ENCODE measurements around the gene CENPB. TPM values are rescaled to one million over a fixed set of nuclear protein-coding genes. Genes with fewer than 3 reads are reported as not detected.
A peak's percentile ranks its signal among the peaks of the same experiment; 100 is the strongest.

The CENPB gene
- total and polyA plus RNA-seq, 5 donors from 2014 or later = 1.2 to 38.5 (median 1.6) TPM

DNA sequence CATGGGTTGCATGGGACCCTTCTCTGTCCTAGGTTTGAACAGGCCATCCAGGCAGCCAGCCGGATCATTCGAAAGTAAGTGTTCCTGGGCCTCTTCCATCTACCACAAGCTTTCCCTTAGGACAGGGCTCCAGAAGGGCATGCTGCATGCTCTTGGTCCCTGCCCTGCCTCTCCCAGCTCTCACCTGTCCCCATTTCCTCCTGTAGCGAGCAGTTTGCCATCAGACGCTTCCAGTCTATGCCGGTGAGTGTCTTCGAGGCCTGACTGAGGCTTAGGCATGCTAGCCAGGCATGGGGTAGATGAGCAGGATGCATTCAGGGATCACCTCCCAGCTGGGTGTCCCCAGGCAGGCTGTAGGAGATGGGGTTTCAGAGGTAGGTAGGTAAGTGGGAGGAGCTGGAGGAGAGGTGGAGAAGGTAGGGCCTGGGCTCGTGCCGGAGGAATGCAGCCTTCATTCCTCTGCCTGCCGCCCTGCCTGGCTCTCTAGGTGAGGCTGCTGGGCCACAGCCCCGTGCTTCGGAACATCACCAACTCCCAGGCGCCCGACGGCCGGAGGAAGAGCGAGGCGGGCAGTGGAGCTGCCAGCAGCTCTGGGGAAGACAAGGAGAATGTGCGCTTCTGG is 13.8 kb upstream of the CENPB start:
- peaks cover 75% of the 10 kb centered on the region for H3K4me1 ChIP-seq (ENCODE audit: control insufficient read depth, insufficient read depth, low read length, poor library complexity, severe bottlenecking)
- H3K4me3 ChIP-seq (ENCODE audit: low read depth, low read length) = peak overlapping the region; percentile 18
- H3K9me3 ChIP-seq (ENCODE audit: control insufficient read depth in 2 of 2, low read length in 2 of 2) = no peaks in the 10 kb centered on the region
- H3K27me3 Mint-ChIP-seq = peaks cover 4% of the 10 kb centered on the region
- H3K36me3 Mint-ChIP-seq = peaks cover 70% of the 10 kb centered on the region
- no peaks in the 10 kb centered on the region for H3K9me3 Mint-ChIP-seq
- H3K27me3 ChIP-seq (ENCODE audit: control insufficient read depth, insufficient read depth, low read length) = no peaks in the 10 kb centered on the region
- peak overlapping the region in 3 of 4 donors; percentile 99 to 100 (median 100) for H3K4me3 Mint-ChIP-seq
- H3K4me1 Mint-ChIP-seq = peaks cover 7 to 77% (median 48%) of the 10 kb centered on the region in 4 donors
- peak overlapping the region; percentile 73 for H3K27ac ChIP-seq (ENCODE audit: insufficient read depth, low read length, poor library complexity, severe bottlenecking)
- no peak for ATAC-seq (ENCODE audit: low read depth in 2 of 2)
- peaks cover 60% of the 10 kb centered on the region for H3K36me3 ChIP-seq (ENCODE audit: control insufficient read depth, insufficient read depth, low read length)
- DNase-seq = no peak
- peak overlapping the region; percentile 96 to 98 (median 96) for H3K27ac Mint-ChIP-seq

DNA sequence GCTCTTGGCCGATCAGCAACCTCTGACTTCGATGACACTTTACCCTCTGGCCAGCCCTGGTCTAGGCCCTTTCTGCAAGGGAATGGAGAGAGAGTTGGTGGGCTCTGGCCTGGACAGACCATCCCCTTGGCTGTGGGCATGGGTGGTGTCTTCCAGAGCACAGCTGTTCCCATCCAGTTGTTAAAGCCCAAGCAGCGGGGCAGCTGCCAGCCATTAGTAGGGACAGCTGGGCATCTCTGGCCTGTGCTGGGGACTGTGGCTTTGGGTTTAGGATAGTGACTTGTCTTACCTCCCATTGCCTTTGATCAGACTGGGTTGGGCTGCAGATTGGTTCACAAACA is 12.3 kb upstream of the CENPB start:
- peaks cover 46% of the 10 kb centered on the region for H3K36me3 ChIP-seq (ENCODE audit: control insufficient read depth, insufficient read depth, low read length)
- Mint-ChIP-seq H3K27ac (peak overlapping the region; percentile 96 to 98 (median 96)), H3K36me3 (peaks cover 59% of the 10 kb centered on the region), H3K4me1 (peaks cover 7 to 70% (median 43%) of the 10 kb centered on the region in 4 donors), H3K9me3 (no peaks in the 10 kb centered on the region), H3K4me3 (peak overlapping the region; percentile 99 to 100 (median 100)), H3K27me3 (peaks cover 4% of the 10 kb centered on the region)
- H3K4me3 ChIP-seq (ENCODE audit: low read depth, low read length) = peak overlapping the region; percentile 94
- H3K27ac ChIP-seq (ENCODE audit: insufficient read depth, low read length, poor library complexity, severe bottlenecking) = peak overlapping the region; percentile 73
- no peaks in the 10 kb centered on the region for H3K9me3 ChIP-seq (ENCODE audit: control insufficient read depth in 2 of 2, low read length in 2 of 2)
- ATAC-seq (ENCODE audit: low read depth in 2 of 2) = no peak
- DNase-seq = no peak
- peaks cover 74% of the 10 kb centered on the region for H3K4me1 ChIP-seq (ENCODE audit: control insufficient read depth, insufficient read depth, low read length, poor library complexity, severe bottlenecking)
- H3K27me3 ChIP-seq (ENCODE audit: control insufficient read depth, insufficient read depth, low read length) = no peaks in the 10 kb centered on the region

DNA sequence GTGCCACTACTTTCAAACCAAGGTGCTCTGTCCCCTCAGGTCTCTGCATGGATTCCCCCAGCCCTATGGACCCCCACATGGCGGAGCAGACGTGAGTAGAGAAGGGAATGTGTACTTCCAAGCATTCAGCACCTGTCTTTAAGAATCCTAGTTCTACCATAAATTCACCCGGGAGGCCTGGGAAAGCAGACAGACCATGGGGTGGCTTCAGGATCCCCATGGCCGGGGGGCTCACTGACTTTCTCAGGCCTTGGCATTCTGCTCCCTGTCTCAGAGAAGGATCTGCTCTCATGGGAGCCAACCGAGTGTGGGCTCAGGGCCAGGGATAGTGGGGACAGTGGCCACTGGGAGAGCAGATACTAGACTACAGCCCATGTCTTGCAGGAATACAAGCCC is 11.8 kb upstream of the CENPB start:
- Histone ChIP-seq H3K27me3 (ENCODE audit: control insufficient read depth, insufficient read depth, low read length) (no peaks in the 10 kb centered on the region), H3K36me3 (ENCODE audit: control insufficient read depth, insufficient read depth, low read length) (peaks cover 41% of the 10 kb centered on the region), H3K27ac (ENCODE audit: insufficient read depth, low read length, poor library complexity, severe bottlenecking) (peak overlapping the region; percentile 73), H3K9me3 (ENCODE audit: control insufficient read depth in 2 of 2, low read length in 2 of 2) (no peaks in the 10 kb centered on the region), H3K4me1 (ENCODE audit: control insufficient read depth, insufficient read depth, low read length, poor library complexity, severe bottlenecking) (peaks cover 70% of the 10 kb centered on the region), H3K4me3 (ENCODE audit: low read depth, low read length) (peak overlapping the region; percentile 94)
- H3K27me3 Mint-ChIP-seq = peaks cover 4% of the 10 kb centered on the region
- peaks cover 54% of the 10 kb centered on the region for H3K36me3 Mint-ChIP-seq
- H3K4me1 Mint-ChIP-seq = peaks cover 7 to 65% (median 38%) of the 10 kb centered on the region in 4 donors
- no peaks in the 10 kb centered on the region for H3K9me3 Mint-ChIP-seq
- peak overlapping the region; percentile 96 to 98 (median 96) for H3K27ac Mint-ChIP-seq
- DNase-seq = no peak
- no peak for ATAC-seq (ENCODE audit: low read depth in 2 of 2)
- H3K4me3 Mint-ChIP-seq = peak overlapping the region; percentile 99 to 100 (median 100)

DNA sequence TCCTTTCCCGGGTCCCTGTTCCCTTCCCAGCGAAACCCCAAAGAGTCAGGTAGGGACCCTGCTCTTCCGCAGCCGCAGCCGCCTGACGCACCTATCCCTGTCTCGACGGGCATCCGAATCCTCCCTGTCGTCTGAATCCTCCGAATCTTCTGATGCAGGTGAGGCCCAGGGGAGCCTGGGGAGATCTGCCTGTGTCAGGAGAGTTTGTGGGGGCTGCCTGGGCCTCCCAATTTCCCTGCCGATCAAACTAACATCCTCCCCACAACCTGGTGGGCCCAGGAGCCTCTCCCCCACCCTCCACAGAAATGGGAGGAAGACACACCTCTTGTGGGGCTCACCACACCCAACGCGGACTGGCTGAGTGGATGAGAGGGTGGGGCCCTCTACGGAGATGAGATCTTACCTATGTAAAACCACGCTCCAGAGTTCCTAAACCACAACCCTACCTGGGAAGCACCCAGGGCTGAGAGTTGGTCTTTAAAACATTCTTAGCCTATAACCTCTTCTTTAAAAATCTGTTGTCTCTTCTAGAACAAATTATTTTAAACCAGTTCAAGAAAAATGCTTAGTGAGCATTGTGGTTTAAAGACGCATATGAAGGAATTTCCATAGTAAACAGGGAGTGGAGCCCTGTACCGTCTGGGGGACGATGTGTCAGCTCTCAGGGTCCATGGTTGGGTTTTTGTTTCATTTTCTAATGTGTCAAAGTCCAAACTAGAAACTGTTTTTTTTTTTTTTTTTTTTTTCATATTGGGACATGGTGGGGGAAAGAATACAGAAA is 11.2 kb upstream of the CENPB start:
- Mint-ChIP-seq H3K27ac (peak overlapping the region; percentile 96 to 98 (median 96)), H3K4me3 (peak overlapping the region; percentile 99 to 100 (median 100)), H3K27me3 (peaks cover 4% of the 10 kb centered on the region), H3K36me3 (peaks cover 48% of the 10 kb centered on the region), H3K9me3 (no peaks in the 10 kb centered on the region), H3K4me1 (peaks cover 7 to 61% (median 34%) of the 10 kb centered on the region in 4 donors)
- ATAC-seq (ENCODE audit: low read depth in 2 of 2) (no peak), DNase-seq (peak in 2 of 3 donors; percentile 38 to 84)
- Histone ChIP-seq H3K36me3 (ENCODE audit: control insufficient read depth, insufficient read depth, low read length) (peaks cover 35% of the 10 kb centered on the region), H3K4me3 (ENCODE audit: low read depth, low read length) (peak overlapping the region; percentile 94), H3K27me3 (ENCODE audit: control insufficient read depth, insufficient read depth, low read length) (no peaks in the 10 kb centered on the region), H3K9me3 (ENCODE audit: control insufficient read depth in 2 of 2, low read length in 2 of 2) (no peaks in the 10 kb centered on the region), H3K4me1 (ENCODE audit: control insufficient read depth, insufficient read depth, low read length, poor library complexity, severe bottlenecking) (peaks cover 68% of the 10 kb centered on the region), H3K27ac (ENCODE audit: insufficient read depth, low read length, poor library complexity, severe bottlenecking) (peak overlapping the region; percentile 73)

DNA sequence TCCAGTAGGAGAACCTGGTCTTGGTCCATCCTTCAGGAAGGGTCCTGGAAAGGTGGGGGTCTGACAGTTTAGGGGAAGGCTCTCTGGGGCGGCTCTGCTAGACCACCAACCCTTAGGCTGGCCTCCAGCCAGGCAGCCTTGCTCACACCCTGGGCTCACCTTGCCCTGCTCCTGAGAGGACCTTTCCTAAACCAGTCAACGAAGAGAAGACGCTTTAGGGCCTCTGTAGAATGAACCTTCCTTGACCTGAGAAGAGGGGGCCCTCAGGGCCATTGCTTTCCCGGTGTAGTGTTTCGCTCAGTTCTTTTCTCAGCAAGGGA is 10.6 kb upstream of the CENPB start:
- no peak for DNase-seq
- H3K9me3 Mint-ChIP-seq = no peaks in the 10 kb centered on the region
- H3K4me3 ChIP-seq (ENCODE audit: low read depth, low read length) = peak overlapping the region; percentile 94
- ATAC-seq (ENCODE audit: low read depth in 2 of 2) = no peak
- peak overlapping the region; percentile 73 for H3K27ac ChIP-seq (ENCODE audit: insufficient read depth, low read length, poor library complexity, severe bottlenecking)
- H3K4me1 Mint-ChIP-seq = peaks cover 7 to 55% (median 30%) of the 10 kb centered on the region in 4 donors
- H3K27ac Mint-ChIP-seq = peak overlapping the region; percentile 96 to 98 (median 96)
- peaks cover 42% of the 10 kb centered on the region for H3K36me3 Mint-ChIP-seq
- peak overlapping the region; percentile 99 to 100 (median 100) for H3K4me3 Mint-ChIP-seq
- no peaks in the 10 kb centered on the region for H3K27me3 ChIP-seq (ENCODE audit: control insufficient read depth, insufficient read depth, low read length)
- peaks cover 62% of the 10 kb centered on the region for H3K4me1 ChIP-seq (ENCODE audit: control insufficient read depth, insufficient read depth, low read length, poor library complexity, severe bottlenecking)
- H3K27me3 Mint-ChIP-seq = peaks cover 4% of the 10 kb centered on the region
- no peaks in the 10 kb centered on the region for H3K9me3 ChIP-seq (ENCODE audit: control insufficient read depth in 2 of 2, low read length in 2 of 2)
- H3K36me3 ChIP-seq (ENCODE audit: control insufficient read depth, insufficient read depth, low read length) = peaks cover 29% of the 10 kb centered on the region

DNA sequence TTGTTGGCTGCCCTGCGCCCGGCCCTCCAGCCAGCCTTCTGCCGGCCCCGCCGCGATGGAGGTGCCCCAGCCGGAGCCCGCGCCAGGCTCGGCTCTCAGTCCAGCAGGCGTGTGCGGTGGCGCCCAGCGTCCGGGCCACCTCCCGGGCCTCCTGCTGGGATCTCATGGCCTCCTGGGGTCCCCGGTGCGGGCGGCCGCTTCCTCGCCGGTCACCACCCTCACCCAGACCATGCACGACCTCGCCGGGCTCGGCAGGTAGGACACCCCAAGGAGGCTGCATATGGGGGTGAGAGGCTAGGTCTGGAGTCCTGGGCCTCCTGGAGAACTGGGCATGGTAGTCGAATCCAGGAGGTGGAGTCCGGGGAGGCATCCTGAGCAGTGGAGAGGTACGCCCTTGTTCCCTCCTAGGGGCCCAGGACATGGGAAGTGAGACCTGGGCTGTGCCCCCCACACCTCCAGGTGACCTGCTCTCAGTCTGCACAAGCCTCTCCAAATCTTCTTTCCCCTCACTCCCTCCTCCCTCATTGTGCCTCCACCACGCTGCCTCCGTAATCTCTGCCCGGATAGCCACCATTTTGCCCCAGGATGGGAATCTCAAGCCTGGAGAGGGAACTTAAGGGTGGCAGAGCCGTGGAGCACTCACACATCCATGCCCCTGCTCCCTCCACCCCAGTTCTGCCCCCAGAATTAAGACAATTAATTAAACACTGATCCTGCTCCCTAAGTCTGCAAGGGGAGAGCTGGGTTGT is 10.1 kb upstream of the CENPB start:
- DNase-seq (no peak), ATAC-seq (ENCODE audit: low read depth in 2 of 2) (no peak)
- Histone ChIP-seq H3K4me3 (ENCODE audit: low read depth, low read length) (peak overlapping the region; percentile 94), H3K36me3 (ENCODE audit: control insufficient read depth, insufficient read depth, low read length) (peaks cover 24% of the 10 kb centered on the region), H3K27ac (ENCODE audit: insufficient read depth, low read length, poor library complexity, severe bottlenecking) (peak overlapping the region; percentile 73), H3K27me3 (ENCODE audit: control insufficient read depth, insufficient read depth, low read length) (no peaks in the 10 kb centered on the region), H3K9me3 (ENCODE audit: control insufficient read depth in 2 of 2, low read length in 2 of 2) (no peaks in the 10 kb centered on the region), H3K4me1 (ENCODE audit: control insufficient read depth, insufficient read depth, low read length, poor library complexity, severe bottlenecking) (peaks cover 57% of the 10 kb centered on the region)
- Mint-ChIP-seq H3K4me3 (peak overlapping the region; percentile 99 to 100 (median 100)), H3K4me1 (peaks cover 7 to 50% (median 30%) of the 10 kb centered on the region in 4 donors), H3K36me3 (peaks cover 37% of the 10 kb centered on the region), H3K27ac (peak overlapping the region; percentile 83 to 96 (median 93)), H3K27me3 (peaks cover 4% of the 10 kb centered on the region), H3K9me3 (no peaks in the 10 kb centered on the region)

DNA sequence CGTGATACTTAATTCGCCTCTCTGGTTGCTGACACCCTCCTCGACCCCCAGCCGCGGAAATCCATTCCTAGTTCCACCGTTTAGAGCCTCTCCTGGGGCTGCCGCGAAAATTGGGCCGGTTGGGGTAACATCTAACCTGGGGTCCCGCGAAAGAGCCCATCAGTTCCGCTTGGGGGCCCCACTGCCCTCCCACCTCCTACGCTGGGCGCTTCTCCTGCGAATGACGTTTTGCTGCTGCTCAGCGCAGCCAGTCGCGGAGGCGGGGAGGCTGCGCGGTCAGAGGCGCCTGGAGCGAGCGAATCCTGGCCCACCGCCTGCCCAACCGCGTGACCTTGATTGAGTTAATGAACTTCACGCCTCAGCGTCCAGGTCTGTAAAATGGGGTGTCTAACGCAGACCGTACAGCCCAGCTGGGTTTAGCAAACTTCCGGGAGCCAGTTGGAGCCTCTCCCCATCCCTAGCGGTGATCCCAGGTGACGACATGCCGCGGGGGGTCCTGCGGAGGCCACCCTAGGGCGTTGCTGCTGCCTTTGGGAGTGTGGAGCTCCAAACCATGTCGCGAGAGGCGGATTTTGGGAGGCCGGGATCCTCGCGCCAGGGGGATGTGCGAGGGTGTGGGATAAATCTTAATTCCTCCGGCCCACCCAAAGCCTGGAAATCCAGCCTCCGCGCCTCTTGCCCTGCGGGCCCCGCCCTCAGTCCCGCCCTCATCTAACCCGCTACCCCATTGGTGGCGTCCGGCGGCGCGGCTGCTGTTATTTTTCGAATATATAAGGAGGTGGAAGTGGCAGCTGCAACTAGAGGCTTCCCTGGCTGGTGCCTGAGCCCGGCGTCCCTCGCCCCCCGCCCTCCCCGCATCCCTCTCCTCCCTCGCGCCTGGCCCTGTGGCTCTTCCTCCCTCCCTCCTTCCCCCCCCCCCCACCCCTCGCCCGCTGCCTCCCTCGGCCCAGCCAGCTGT is 9.2 kb upstream of the CENPB start, which contains the start of gene CDC25B:
Gene CDC25B (plus strand): TSS at position 800 of the 958 bp plus-strand sequence. CDS start 222 bp downstream, outside the sequence.
- peaks cover 4% of the 10 kb centered on the region for H3K27me3 Mint-ChIP-seq
- peaks cover 31% of the 10 kb centered on the region for H3K36me3 Mint-ChIP-seq
- DNase-seq (peak; percentile 84 to 94 (median 86)), ATAC-seq (ENCODE audit: low read depth in 2 of 2) (peak; percentile 77 to 84)
- H3K9me3 Mint-ChIP-seq = no peaks in the 10 kb centered on the region
- H3K4me1 Mint-ChIP-seq = peaks cover 7 to 42% (median 30%) of the 10 kb centered on the region in 4 donors
- peak within 1 kb of the TSS; percentile 99 to 100 (median 100) for H3K4me3 Mint-ChIP-seq
- peak within 1 kb of the TSS; percentile 95 to 97 (median 96) for H3K27ac Mint-ChIP-seq
- Histone ChIP-seq H3K27ac (ENCODE audit: insufficient read depth, low read length, poor library complexity, severe bottlenecking) (peak within 1 kb of the TSS; percentile 95), H3K27me3 (ENCODE audit: control insufficient read depth, insufficient read depth, low read length) (no peaks in the 10 kb centered on the region), H3K4me3 (ENCODE audit: low read depth, low read length) (peak within 1 kb of the TSS; percentile 94), H3K36me3 (ENCODE audit: control insufficient read depth, insufficient read depth, low read length) (peaks cover 15% of the 10 kb centered on the region), H3K9me3 (ENCODE audit: control insufficient read depth in 2 of 2, low read length in 2 of 2) (no peaks in the 10 kb centered on the region), H3K4me1 (ENCODE audit: control insufficient read depth, insufficient read depth, low read length, poor library complexity, severe bottlenecking) (peaks cover 48% of the 10 kb centered on the region)

Data from CD4-positive, CD25-positive, alpha-beta regulatory T cell (primary cell).